Fibroblast of skin of left biceps (primary cell): ENCODE results near the gene CCR5AS.
"Not testable (repeated sequence)": the region's sequence is repeated elsewhere in the genome, so short reads cannot be mapped to it uniquely, and the experiment has no call there.

Experiments
- DNase-seq, 2 experiments: peaks; one replicate each; pipeline ENCODE4 v3.0.0-alpha.2; 2013; ENCODE audit warnings: low read depth in 2 of 2

CCR5AS gene

GRCh38 chr3:46406788-46407611, at the start of gene CCR5AS, which contains the start of gene CCRL2:
CCR5AS (minus strand) TSS chr3:46407066.
CCRL2 (plus strand) TSS chr3:46407259; CDS start chr3:46408080, 821 bp downstream.
- DNase-seq = no peak

- no peak for DNase-seq
Measured at GRCh38 chr3:46456118-46456517, 49.3 kb upstream of the CCR5AS start.

- DNase-seq = no peak
Measured at GRCh38 chr3:46455231-46456115, 48.6 kb upstream of the CCR5AS start.

- no peak for DNase-seq
Measured at GRCh38 chr3:46454606-46455005, 47.7 kb upstream of the CCR5AS start.

- no peak for DNase-seq
Measured at GRCh38 chr3:46454209-46454595, 47.3 kb upstream of the CCR5AS start.

- no peak for DNase-seq
Measured at GRCh38 chr3:46453526-46454208, 46.8 kb upstream of the CCR5AS start.

GRCh38 chr3:46449755-46450552, 43.1 kb upstream of the CCR5AS start:
- no peak for DNase-seq

- DNase-seq = no peak
Measured at GRCh38 chr3:46448721-46449120, 41.9 kb upstream of the CCR5AS start.

GRCh38 chr3:46447228-46447985, 40.5 kb upstream of the CCR5AS start:
- DNase-seq = no peak

- no peak for DNase-seq
Measured at GRCh38 chr3:46442576-46443530, 36.0 kb upstream of the CCR5AS start.

GRCh38 chr3:46440531-46441294, 33.8 kb upstream of the CCR5AS start:
- DNase-seq = no peak

GRCh38 chr3:46438831-46439230, 32.0 kb upstream of the CCR5AS start:
- no peak for DNase-seq

- DNase-seq = no peak
Measured at GRCh38 chr3:46435081-46435726, 28.3 kb upstream of the CCR5AS start.

- no peak for DNase-seq
Measured at GRCh38 chr3:46433841-46434240, 27.0 kb upstream of the CCR5AS start.

GRCh38 chr3:46433118-46433517, 26.3 kb upstream of the CCR5AS start:
- not testable (repeated sequence) for DNase-seq

- not testable (repeated sequence) for DNase-seq
Measured at GRCh38 chr3:46431905-46432304, 25.0 kb upstream of the CCR5AS start.

- DNase-seq = not testable (repeated sequence)
Measured at GRCh38 chr3:46430879-46431278, 24.0 kb upstream of the CCR5AS start.

GRCh38 chr3:46429671-46430070, 22.8 kb upstream of the CCR5AS start:
- no peak for DNase-seq
